ENCODE measurements around the gene HAPSTR1. TPM values are rescaled to one million over a fixed set of nuclear protein-coding genes. Genes with fewer than 3 reads are reported as not detected.

Gene HAPSTR1
- total and polyA plus RNA-seq, 2 of the 8 experiments (the other 6 are each of a cell fraction or from before 2014, with no cell fraction given) = 11.9 to 66.1 TPM

DNA sequence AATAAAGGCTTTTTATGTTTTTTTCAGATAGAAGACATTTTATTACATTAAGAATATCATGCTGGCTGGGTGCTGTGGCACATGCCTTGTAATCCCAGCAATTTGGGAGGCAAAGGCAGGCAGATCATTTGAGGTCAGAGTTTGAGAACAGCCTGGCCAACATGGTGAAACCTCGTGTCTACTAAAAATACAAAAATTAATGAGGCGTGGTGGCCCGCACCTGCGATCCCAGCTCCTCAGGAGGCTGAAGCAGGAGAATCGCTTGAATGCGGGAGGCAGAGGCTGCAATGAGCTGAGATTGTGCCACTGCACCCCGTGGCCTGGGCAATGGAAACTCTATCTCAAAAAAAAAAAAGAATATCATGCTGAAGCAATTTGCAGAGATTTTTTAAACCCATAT is 29.1 kb upstream of the HAPSTR1 start:
- H4K91ac ChIP-seq (replicated peaks; ENCODE audit: insufficient read length, low read length) = no peak overlapping the region
- H3K23me2 ChIP-seq (ENCODE audit: low read depth, low read length) = no peaks in the 10 kb centered on the region
- no peak overlapping the region for H3K4ac ChIP-seq (replicated peaks; ENCODE audit: insufficient read length, low read depth, low read length)
- H2BK5ac ChIP-seq (ENCODE audit: low read depth, low read length) = no peak overlapping the region
- H3K27me3 ChIP-seq (replicated peaks in 1 of 4; ENCODE audit: control insufficient read depth in 3 of 4, extremely low read depth in 1 of 4, insufficient read depth in 3 of 4, low read length in 3 of 4) = no peaks in the 10 kb centered on the region
- H2AK5ac ChIP-seq (ENCODE audit: low read depth, low read length) = no peak overlapping the region
- H2BK20ac ChIP-seq (ENCODE audit: low read length) = no peak overlapping the region
- H4K20me1 ChIP-seq (replicated peaks in 1 of 2; ENCODE audit: control insufficient read depth in 1 of 2, insufficient read depth in 2 of 2, low read length in 2 of 2) = no peaks in the 10 kb centered on the region
- no peak overlapping the region for H3K18ac ChIP-seq (ENCODE audit: extremely low read depth, low read length)
- no peak overlapping the region for H3K9ac ChIP-seq (replicated peaks in 1 of 4; ENCODE audit: extremely low read depth in 1 of 4, low read depth in 3 of 4, low read length in 3 of 4)
- no peaks in the 10 kb centered on the region for H3K4me1 ChIP-seq (replicated peaks in 1 of 4; ENCODE audit: control insufficient read depth in 3 of 4, insufficient read depth in 4 of 4, low read length in 3 of 4)
- no peak overlapping the region for H3K56ac ChIP-seq (replicated peaks; ENCODE audit: insufficient read length, low read depth, low read length)
- H3K36me3 ChIP-seq (ENCODE audit: control insufficient read depth in 2 of 4, insufficient read depth in 4 of 4, low read length in 3 of 4) = no peaks in the 10 kb centered on the region
- H4K5ac ChIP-seq (ENCODE audit: insufficient read length, low read depth, low read length) = no peak overlapping the region
- FAIRE-seq = no peak
- H3K23ac ChIP-seq (ENCODE audit: insufficient read length) = no peak overlapping the region
- no peak overlapping the region for H4K8ac ChIP-seq (ENCODE audit: extremely low read depth, insufficient read depth, low read length)
- H3K14ac ChIP-seq (ENCODE audit: insufficient read length) = no peak overlapping the region
- no peaks in the 10 kb centered on the region for H3K79me2 ChIP-seq (ENCODE audit: control insufficient read depth in 1 of 2, insufficient read depth in 2 of 2, low read length in 2 of 2)
- H2BK15ac ChIP-seq (ENCODE audit: low read length) = no peak overlapping the region
- no peak overlapping the region for H2AFZ ChIP-seq (ENCODE audit: low read length)
- DNase-seq (ENCODE audit: low read depth in 1 of 2, low spot score in 2 of 2) = no peak
- no peaks in the 10 kb centered on the region for H3K79me1 ChIP-seq (ENCODE audit: low read depth, low read length)
- 95% methylated on average over 7 of the region's 7 CpGs; no CpG with 5 or more reads in 1 of the 2 experiments for WGBS, 2 experiments (ENCODE audit: extremely low coverage in 1 of 2, insufficient coverage in 1 of 2, insufficient read length in 1 of 2, insufficient replicate concordance in 2 of 2, low coverage in 1 of 2, low lambda C conversion rate in 2 of 2, missing lambda C conversion rate in 1 of 2)
- H3K4me2 ChIP-seq (ENCODE audit: insufficient read depth in 1 of 2, low read depth in 2 of 2, low read length in 2 of 2) = no peak overlapping the region
- ChIA-PET POLR2A (ENCODE audit: partially characterized antibody) (no interaction called here), CTCF (ENCODE audit: partially characterized antibody) (interaction anchor here (1.5 kb wide), 1 partner anchor 49 kb away, joined by 3 read pairs; no protein-coding TSS in a partner anchor)
- H3K9me3 ChIP-seq (ENCODE audit: insufficient read depth in 2 of 2, low read depth in 1 of 2, low read length in 1 of 2) = no peaks in the 10 kb centered on the region; a peak in 1 of 4 replicates
- H3K4me3 ChIP-seq (ENCODE audit: extremely low read depth in 1 of 4, insufficient read depth in 2 of 4, low read depth in 3 of 4, low read length in 4 of 4) = no peak overlapping the region
- H2BK120ac ChIP-seq (replicated peaks; ENCODE audit: low read depth, low read length) = no peak overlapping the region
- no peak overlapping the region for H2BK12ac ChIP-seq (ENCODE audit: low read depth, low read length)
- H3K27ac ChIP-seq (ENCODE audit: low read depth, low read length) = no peak overlapping the region
- TF ChIP-seq RFX5 (IDR thresholded peaks at IDR 0.05; ENCODE audit: borderline replicate concordance, low read depth, low read length) (no peak), SP4 (IDR thresholded peaks at IDR 0.05; ENCODE audit: low read length) (no peak), ZNF274 (IDR thresholded peaks at IDR 0.05; ENCODE audit: borderline replicate concordance, extremely low read depth, low read length) (no peak), RNF2 (IDR thresholded peaks at IDR 0.05; ENCODE audit: borderline replicate concordance, low read depth, low read length, missing control alignments, poor library complexity, severe bottlenecking) (no peak), CHD1 (IDR thresholded peaks at IDR 0.05; ENCODE audit: low read depth, low read length) (no peak), NRF1 (IDR thresholded peaks at IDR 0.05; ENCODE audit: low read depth, low read length) (no peak), SIX5 (IDR thresholded peaks at IDR 0.05; ENCODE audit: low read depth, low read length) (no peak), TAF7 (optimal IDR thresholded peaks at IDR 0.05; ENCODE audit: borderline replicate concordance, low read depth, low read length) (no peak), GTF2F1 (IDR thresholded peaks at IDR 0.05; ENCODE audit: borderline replicate concordance, low read depth, low read length) (no peak), SP2 (IDR thresholded peaks at IDR 0.05; ENCODE audit: low read length) (no peak), SUZ12 (IDR thresholded peaks at IDR 0.05; ENCODE audit: low read length) (no peak), SP1 (IDR thresholded peaks at IDR 0.05; ENCODE audit: low read depth, low read length) (no peak)
- TF ChIP-seq, protein P1, sequence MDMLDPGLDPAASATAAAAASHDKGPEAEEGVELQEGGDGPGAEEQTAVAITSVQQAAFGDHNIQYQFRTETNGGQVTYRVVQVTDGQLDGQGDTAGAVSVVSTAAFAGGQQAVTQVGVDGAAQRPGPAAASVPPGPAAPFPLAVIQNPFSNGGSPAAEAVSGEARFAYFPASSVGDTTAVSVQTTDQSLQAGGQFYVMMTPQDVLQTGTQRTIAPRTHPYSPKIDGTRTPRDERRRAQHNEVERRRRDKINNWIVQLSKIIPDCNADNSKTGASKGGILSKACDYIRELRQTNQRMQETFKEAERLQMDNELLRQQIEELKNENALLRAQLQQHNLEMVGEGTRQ (IDR thresholded peaks at IDR 0.05; ENCODE audit: low read length) = no peak
- TF ChIP-seq, protein P2, sequence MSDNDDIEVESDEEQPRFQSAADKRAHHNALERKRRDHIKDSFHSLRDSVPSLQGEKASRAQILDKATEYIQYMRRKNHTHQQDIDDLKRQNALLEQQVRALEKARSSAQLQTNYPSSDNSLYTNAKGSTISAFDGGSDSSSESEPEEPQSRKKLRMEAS (IDR thresholded peaks at IDR 0.05) = no peak

All from H1 (cell line).